GM21423 (cell line): Measurements from ENCODE around the gene NUP37.

ENCODE experiments used
- ATAC-seq: cut with Tn5 transposase; IDR thresholded peaks from one replicate; pipeline ENCODE4 v1.9.1; 2021; ENCODE audit warnings: mild to moderate bottlenecking, moderate library complexity; ENCODE audit not compliant: unreplicated experiment

NUP37 gene

DNA sequence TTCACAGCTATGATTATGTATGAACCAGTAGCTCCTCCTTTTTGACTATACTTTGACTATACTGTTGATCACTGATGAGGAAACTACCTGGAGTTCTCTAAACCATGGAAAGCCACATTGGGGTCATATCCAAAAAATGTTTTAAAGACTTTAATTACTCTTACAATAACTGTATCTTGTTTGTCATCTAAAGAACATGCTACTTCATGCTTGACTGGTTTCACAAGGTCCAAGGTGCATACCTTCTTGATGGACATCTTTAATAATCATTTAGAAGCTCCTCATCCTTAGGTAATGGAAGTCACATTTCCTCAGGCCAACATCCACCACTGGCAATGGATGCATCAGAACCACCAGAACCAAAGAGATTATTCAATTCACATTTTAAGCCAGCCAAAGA lies 88.1 kb downstream of the NUP37 start:
- no peak for ATAC-seq

DNA sequence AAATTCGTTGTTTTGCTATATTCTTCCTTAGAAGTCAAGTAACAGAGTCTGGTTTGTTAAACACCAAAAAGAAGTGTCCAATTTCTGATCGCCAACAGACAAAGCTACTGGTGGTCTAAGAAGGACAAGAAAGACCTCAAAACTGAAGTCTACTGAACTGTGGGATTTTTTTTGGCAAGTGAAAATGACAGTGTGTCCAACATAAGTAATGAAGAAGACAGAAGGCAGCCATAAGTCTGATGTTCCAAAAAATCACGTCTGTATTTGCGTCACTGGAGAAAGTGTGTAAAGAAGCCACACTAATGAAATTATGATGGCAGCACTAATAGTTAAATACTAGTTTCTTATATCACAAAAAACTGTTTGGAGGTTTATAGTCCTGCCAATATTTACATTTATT lies 90.8 kb downstream of the NUP37 start:
- no peak for ATAC-seq

DNA sequence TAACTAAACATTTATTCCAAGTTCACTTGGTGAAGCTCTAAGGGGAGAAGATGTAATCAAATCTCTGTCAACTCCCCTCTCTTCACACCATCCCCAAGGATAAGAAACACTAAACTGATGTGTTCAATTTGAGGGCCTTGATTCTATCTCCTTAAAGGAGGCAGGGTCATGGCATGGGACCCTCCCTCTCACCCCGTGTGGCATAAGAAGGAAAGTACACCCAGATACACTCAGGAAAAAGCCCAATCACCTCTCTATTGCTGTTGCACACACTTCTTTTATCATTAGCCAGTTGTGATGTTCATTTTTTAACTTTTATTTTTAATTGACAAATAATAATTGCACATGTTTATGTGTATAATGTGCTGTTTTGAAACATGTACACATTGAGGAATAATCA lies 93.2 kb downstream of the NUP37 start:
- no peak for ATAC-seq

DNA sequence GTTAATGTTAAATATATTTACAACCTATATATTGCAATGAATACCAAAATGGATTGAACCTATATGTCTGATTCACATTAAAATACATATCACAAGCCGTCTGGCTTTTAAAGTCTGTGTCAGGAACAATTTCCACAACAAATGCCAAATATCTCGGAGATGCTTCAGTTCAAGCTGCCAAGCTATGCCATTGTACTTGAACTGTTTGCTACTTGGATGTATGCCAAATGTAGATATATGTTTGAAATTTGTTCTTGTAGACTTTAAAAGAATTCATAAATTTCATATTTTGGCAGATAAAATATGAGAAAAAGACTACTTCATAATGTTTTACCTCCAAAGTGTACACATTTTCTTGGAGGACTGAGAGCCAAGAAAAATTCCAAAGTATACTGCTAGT lies 95.1 kb downstream of the NUP37 start:
- no peak for ATAC-seq

DNA sequence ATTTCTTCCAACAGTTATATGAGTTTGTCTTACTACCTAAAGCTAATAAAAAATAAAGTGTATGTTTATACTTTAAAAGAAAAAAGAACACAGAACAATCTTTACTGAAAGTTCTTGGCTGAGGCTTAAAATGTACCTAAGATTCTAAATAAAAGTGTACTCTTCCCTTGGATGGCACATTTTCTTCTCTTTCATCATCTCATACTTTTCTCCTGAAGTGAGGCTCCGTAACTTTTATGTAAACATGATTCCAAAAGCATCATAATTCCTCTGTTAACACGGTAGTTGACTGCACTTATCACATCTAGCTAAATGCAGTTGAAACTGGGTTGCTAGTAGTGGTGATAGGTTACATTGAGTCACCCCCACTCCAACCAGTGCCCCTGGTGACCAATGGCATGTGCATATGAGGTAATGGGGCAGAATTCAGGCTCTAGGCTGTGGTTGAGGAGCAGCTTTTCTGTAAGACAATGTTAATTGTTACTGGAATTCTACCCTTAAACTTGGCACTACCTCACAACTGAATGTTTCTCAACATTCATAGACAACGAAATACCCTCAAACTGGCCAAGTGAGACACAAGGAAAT lies 96.5 kb downstream of the NUP37 start:
- no peak for ATAC-seq
